Panc1 (cell line): ENCODE data around the gene CDH13. TPM values are rescaled to one million over a fixed set of nuclear protein-coding genes. Genes with fewer than 3 reads are reported as not detected.

ENCODE experiments used
- ATAC-seq: fragments of 200-7000 bp; cut with Tn5 transposase; 2 replicates; pipeline ENCODE4 v1.9.1; 2020; ENCODE audit warnings: mild to moderate bottlenecking, moderate library complexity
- BruUV-seq: library from RNA; stranded (reverse); fragments of 400-500 nt; replicated peaks from 2 replicates; lab custom pipeline; 2021; lab: Mats Ljungman, UMichigan
- CTCF ChIA-PET: fragments of 300-600 bp; sonication (Branson Sonifier 250); formaldehyde crosslinking; loops from one replicate; lab custom pipeline; 2022; ENCODE audit warnings: antibody characterized with exemption; lab: Charles Lee
- POLR2A ChIA-PET: fragments of 300-600 bp; sonication (Branson Sonifier 250); formaldehyde crosslinking; loops from one replicate; lab custom pipeline; 2022; ENCODE audit warnings: antibody characterized with exemption; lab: Charles Lee
- DNase-seq: peaks from one replicate; pipeline ENCODE4 v3.0.0-alpha.2; 2010; ENCODE audit warnings: low read depth, low spot score
- H3K27ac ChIP-seq: 2 replicates; pipeline ENCODE4 v1.5.1; 2011; ENCODE audit warnings: mild to moderate bottlenecking, low read length, inconsistent platforms
- H3K27me3 ChIP-seq: fragments of 200-500 bp; sonication (Bioruptor generic); 2 replicates; pipeline ENCODE4 v1.6.0; 2014; ENCODE audit warnings: low read length, inconsistent platforms; ENCODE audit not compliant: control insufficient read depth, insufficient read depth
- H3K36me3 ChIP-seq: fragments of 200-500 bp; sonication (Bioruptor generic); 2 replicates; pipeline ENCODE4 v1.5.1; 2014; ENCODE audit warnings: inconsistent platforms, mild to moderate bottlenecking, low read length, moderate library complexity; ENCODE audit not compliant: control insufficient read depth, insufficient read depth
- H3K4me1 ChIP-seq: 2 replicates; pipeline ENCODE4 v1.5.1; 2011; ENCODE audit warnings: inconsistent platforms, mild to moderate bottlenecking, low read length, moderate library complexity; ENCODE audit not compliant: control insufficient read depth, insufficient read depth
- H3K4me3 ChIP-seq, 2 experiments: 2 replicates each; pipeline ENCODE4 v1.5.1; 2011 to 2012; ENCODE audit warnings: low read depth in 2 of 2, low read length in 2 of 2, mild to moderate bottlenecking in 2 of 2, inconsistent platforms in 1 of 2, moderate library complexity in 1 of 2
- H3K9me3 ChIP-seq: fragments of 200-500 bp; sonication (Bioruptor generic); 2 replicates; pipeline ENCODE4 v1.5.1; 2014; ENCODE audit warnings: low read depth, mild to moderate bottlenecking, inconsistent platforms, low read length, moderate library complexity; ENCODE audit not compliant: control insufficient read depth, insufficient read depth
- CTCF ChIP-seq: fragments of 450-650 bp; IDR thresholded peaks from 2 replicates; pipeline ENCODE4 v1.5.1; 2017; ENCODE audit warnings: mild to moderate bottlenecking
- POLR2AphosphoS5 ChIP-seq: IDR thresholded peaks from 2 replicates; pipeline ENCODE4 v1.6.1; 2012; ENCODE audit warnings: mild to moderate bottlenecking, low read depth, low read length, moderate library complexity
- SIN3A ChIP-seq: IDR thresholded peaks from 2 replicates; pipeline ENCODE4 v1.6.1; 2012; ENCODE audit warnings: low read depth, mild to moderate bottlenecking, low read length, moderate library complexity, borderline replicate concordance; ENCODE audit not compliant: insufficient read depth
- TCF7L2 ChIP-seq: IDR thresholded peaks from 2 replicates; pipeline ENCODE4 v1.6.1; 2011; ENCODE audit warnings: mild to moderate bottlenecking, low read depth, low read length, inconsistent platforms
- in situ Hi-C: cut with HindIII; loops from 2 replicates; pipeline ENCODE4 v1.10.0; 2016; ENCODE audit warnings: low sequenced_read_pairs, low pct_unique_long_range_greater_than_20kb
- intact Hi-C: fragments of 100-400 bp; cut with micrococcal nuclease; formaldehyde crosslinking; loops from one replicate; pipeline ENCODE4 v1.10.0; 2022; ENCODE audit not compliant: unreplicated experiment
- total RNA-seq: library from RNA; stranded (reverse); gene quantifications from one replicate; pipeline ENCODE4 v1.2.1, GENCODE V29; 2021; ENCODE audit not compliant: unreplicated experiment
- TF ChIP-seq, protein P1 (sequence below), 2 experiments: IDR thresholded peaks; 2 replicates each; pipeline ENCODE4 v1.6.1; 2011 to 2012; ENCODE audit warnings: low read depth in 2 of 2, control low read depth in 1 of 2, low read length in 1 of 2, mild to moderate bottlenecking in 1 of 2, moderate library complexity in 1 of 2; ENCODE audit not compliant: insufficient read depth in 1 of 2

Gene CDH13
- total RNA-seq, 1 experiment from 2014 or later, result not detected

DNA sequence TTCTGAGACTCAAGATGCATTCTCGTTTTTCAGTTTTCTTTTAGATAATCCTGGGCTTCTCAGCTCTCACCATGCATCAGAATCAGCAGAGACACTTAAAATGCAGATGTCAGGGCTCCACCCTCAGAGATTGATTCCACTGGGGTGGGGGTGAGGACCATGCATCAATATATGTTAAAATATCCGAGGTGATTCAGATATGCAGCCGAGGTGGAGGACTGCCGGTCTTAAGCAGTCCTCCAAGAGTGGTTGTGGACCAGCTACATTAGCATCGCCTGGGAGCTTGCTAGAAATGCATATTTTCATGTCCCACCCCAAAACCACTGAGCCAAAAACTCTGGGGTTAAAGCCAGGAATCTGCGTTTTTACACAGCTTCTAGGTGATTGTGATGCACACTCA lies 501.3 kb downstream of the CDH13 start:
- CTCF ChIA-PET, result no interaction called here
- DNase-seq, result no peak
- intact Hi-C loops, result no loop called here
- Histone ChIP-seq H3K9me3 (no peaks in the 10 kb centered on the region), H3K27me3 (no peaks in the 10 kb centered on the region), H3K4me1 (no peaks in the 10 kb centered on the region), H3K36me3 (no peaks in the 10 kb centered on the region), H3K4me3 (no peak overlapping the region), H3K27ac (no peak overlapping the region)
- no peak for ATAC-seq
- POLR2A ChIA-PET, result no interaction called here
- no peak for TF ChIP-seq SIN3A
- TF ChIP-seq, protein P1, sequence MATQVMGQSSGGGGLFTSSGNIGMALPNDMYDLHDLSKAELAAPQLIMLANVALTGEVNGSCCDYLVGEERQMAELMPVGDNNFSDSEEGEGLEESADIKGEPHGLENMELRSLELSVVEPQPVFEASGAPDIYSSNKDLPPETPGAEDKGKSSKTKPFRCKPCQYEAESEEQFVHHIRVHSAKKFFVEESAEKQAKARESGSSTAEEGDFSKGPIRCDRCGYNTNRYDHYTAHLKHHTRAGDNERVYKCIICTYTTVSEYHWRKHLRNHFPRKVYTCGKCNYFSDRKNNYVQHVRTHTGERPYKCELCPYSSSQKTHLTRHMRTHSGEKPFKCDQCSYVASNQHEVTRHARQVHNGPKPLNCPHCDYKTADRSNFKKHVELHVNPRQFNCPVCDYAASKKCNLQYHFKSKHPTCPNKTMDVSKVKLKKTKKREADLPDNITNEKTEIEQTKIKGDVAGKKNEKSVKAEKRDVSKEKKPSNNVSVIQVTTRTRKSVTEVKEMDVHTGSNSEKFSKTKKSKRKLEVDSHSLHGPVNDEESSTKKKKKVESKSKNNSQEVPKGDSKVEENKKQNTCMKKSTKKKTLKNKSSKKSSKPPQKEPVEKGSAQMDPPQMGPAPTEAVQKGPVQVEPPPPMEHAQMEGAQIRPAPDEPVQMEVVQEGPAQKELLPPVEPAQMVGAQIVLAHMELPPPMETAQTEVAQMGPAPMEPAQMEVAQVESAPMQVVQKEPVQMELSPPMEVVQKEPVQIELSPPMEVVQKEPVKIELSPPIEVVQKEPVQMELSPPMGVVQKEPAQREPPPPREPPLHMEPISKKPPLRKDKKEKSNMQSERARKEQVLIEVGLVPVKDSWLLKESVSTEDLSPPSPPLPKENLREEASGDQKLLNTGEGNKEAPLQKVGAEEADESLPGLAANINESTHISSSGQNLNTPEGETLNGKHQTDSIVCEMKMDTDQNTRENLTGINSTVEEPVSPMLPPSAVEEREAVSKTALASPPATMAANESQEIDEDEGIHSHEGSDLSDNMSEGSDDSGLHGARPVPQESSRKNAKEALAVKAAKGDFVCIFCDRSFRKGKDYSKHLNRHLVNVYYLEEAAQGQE (IDR thresholded peaks at IDR 0.05; ENCODE audit: insufficient read depth in 1 of 2, low read depth in 2 of 2, low read length in 1 of 2), result no peak
- BruUV-seq, result no TSS peak
- in situ Hi-C loops, result no loop called here

DNA sequence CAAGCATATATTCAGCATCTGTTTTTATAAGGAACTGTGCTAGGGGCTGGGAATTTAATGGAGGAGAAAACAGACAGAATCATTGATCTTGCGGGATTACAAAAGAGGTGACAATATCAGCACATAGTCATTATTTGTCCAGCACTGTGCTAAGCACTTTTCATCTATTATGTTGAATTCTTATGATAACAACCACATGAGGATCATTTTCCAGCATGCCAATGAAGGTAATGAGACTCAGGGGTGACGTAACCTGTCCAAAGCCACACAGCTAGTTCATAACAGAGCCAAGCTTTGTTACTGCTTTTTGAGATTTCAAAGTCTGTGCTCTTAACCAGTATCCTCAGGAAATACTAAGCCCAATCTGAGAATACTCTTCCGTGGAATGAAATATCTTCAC lies 503.3 kb downstream of the CDH13 start:
- in situ Hi-C loops, result no loop called here
- CTCF ChIA-PET, result no interaction called here
- DNase-seq, result no peak
- no peak for ATAC-seq
- Histone ChIP-seq H3K36me3 (no peaks in the 10 kb centered on the region), H3K9me3 (no peaks in the 10 kb centered on the region), H3K27me3 (no peaks in the 10 kb centered on the region), H3K4me3 (no peak overlapping the region), H3K4me1 (no peaks in the 10 kb centered on the region), H3K27ac (no peak overlapping the region)
- no TSS peak for BruUV-seq
- intact Hi-C loops, result no loop called here
- POLR2A ChIA-PET, result no interaction called here
- TF ChIP-seq CTCF (no peak), POLR2AphosphoS5 (no peak), TCF7L2 (no peak), SIN3A (no peak)
- TF ChIP-seq, protein P1 (IDR thresholded peaks at IDR 0.05; ENCODE audit: insufficient read depth in 1 of 2, low read depth in 2 of 2, low read length in 1 of 2), result no peak
